Measurements from ENCODE around the gene MRPS7. TPM values are rescaled to one million over a fixed set of nuclear protein-coding genes. Genes with fewer than 3 reads are reported as not detected.

Gene MRPS7
- total and polyA plus RNA-seq, 9 of the 15 experiments (the other 6 are each of a cell fraction or from before 2014, with no cell fraction given): 107 to 244 (median 132) TPM

GRCh38 chr17:75261336-75262111, at the start of gene MRPS7, which contains the start of gene GGA3 (continued):
- TF ChIP-seq CHD7 (IDR thresholded peaks at IDR 0.05; ENCODE audit: low read depth, low read length) (no peak), ZNF583 (CRISPR knock-in tag; IDR thresholded peaks at IDR 0.05) (0 out of 2 replicates have a peak, but pooled peaks have one; percentile 29), NFE2 (IDR thresholded peaks at IDR 0.05; ENCODE audit: low read depth) (peak; percentile 96), HMBOX1 (IDR thresholded peaks at IDR 0.05) (0 out of 2 replicates have a peak, but pooled peaks have one; percentile 28), KDM5B (IDR thresholded peaks at IDR 0.05; ENCODE audit: insufficient replicate concordance, low read depth, low read length) (peak; percentile 92), NR1H2 (CRISPR knock-in tag; IDR thresholded peaks at IDR 0.05) (no peak), ZNF785 (CRISPR knock-in tag; IDR thresholded peaks at IDR 0.05) (no peak), PHTF2 (CRISPR knock-in tag; IDR thresholded peaks at IDR 0.05) (no peak), NCOA1 (IDR thresholded peaks at IDR 0.05; ENCODE audit: low read depth) (peak; percentile 13; the same call in 1 of the 2 replicates), CBX8 (IDR thresholded peaks at IDR 0.05; ENCODE audit: borderline replicate concordance, extremely low read depth, low read depth, low read length, poor library complexity, severe bottlenecking) (no peak), SAP30 (IDR thresholded peaks at IDR 0.05; ENCODE audit: borderline replicate concordance, insufficient read depth, low read depth, low read length, poor library complexity, severe bottlenecking) (peak; percentile 74), EP400 (IDR thresholded peaks at IDR 0.05) (peak; percentile 94), STAT5A (IDR thresholded peaks at IDR 0.05; ENCODE audit: borderline replicate concordance, low read length) (no peak), MEIS2 (IDR thresholded peaks at IDR 0.05; ENCODE audit: partially characterized antibody) (no peak), KLF10 (CRISPR knock-in tag; IDR thresholded peaks at IDR 0.05) (no peak)

Measured in K562 (cell line).